Measurements from ENCODE around the gene FOSB. TPM values are rescaled to one million over a fixed set of nuclear protein-coding genes. Genes with fewer than 3 reads are reported as not detected.
A peak's percentile ranks its signal among the peaks of the same experiment; 100 is the strongest.

Gene FOSB
- total RNA-seq, 1 experiment from 2014 or later = 4.0 TPM

DNA sequence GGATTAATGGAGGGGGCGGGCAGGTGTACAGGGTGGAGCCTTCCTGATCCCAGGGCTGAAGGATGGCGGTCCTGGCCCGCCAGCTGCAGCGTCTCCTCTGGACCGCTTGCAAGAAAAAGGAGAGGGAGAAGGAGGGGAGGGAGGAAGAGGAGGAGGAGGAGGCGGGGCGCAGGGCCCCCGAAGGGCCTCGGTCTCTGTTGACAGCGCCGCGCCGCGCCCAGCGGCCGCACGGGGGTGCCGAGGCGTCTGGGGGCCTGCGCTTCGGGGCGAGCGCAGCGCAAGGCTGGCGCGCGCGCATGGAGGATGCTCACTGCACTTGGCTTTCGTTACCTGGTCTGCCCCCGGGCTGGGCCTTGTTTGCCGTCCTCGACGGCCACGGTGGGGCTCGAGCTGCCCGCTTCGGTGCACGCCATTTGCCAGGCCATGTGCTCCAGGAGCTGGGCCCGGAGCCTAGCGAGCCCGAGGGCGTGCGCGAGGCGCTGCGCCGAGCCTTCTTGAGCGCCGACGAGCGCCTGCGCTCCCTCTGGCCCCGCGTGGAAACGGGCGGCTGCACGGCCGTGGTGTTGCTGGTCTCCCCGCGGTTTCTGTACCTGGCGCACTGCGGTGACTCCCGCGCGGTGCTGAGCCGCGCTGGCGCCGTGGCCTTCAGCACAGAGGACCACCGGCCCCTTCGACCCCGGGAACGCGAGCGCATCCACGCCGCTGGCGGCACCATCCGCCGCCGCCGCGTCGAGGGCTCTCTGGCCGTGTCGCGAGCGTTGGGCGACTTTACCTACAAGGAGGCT lies 30.8 kb downstream of the FOSB start, which contains the start of gene PPM1N:
Gene PPM1N (plus strand): TSS at position 33 of the 785 bp plus-strand sequence. CDS start 30 bp downstream, at position 63.
- peak within 1 kb of the TSS; percentile 77 for H3K4me2 ChIP-seq (ENCODE audit: low read depth, low read length, poor library complexity, severe bottlenecking)
- no peaks in the 10 kb centered on the region for H3K79me2 ChIP-seq (ENCODE audit: low read length)
- peak; percentile 91 for DNase-seq
- 0 out of 2 replicates have a peak, but pooled peaks cover 4% of the 10 kb centered on the region for H4K20me1 ChIP-seq (ENCODE audit: insufficient read depth, low read depth, low read length)
- no peak within 1 kb of the TSS for H3K27ac ChIP-seq (ENCODE audit: low read length)
- no peaks in the 10 kb centered on the region for H3K27me3 ChIP-seq (ENCODE audit: low read length)
- peaks cover 32% of the 10 kb centered on the region for H3K4me1 ChIP-seq (ENCODE audit: low read length)
- peak within 1 kb of the TSS; percentile 67 for H3K9ac ChIP-seq (ENCODE audit: low read length)
- H3K9me3 ChIP-seq (ENCODE audit: low read length) = no peaks in the 10 kb centered on the region
- peak within 1 kb of the TSS; percentile 67 for H3K4me3 ChIP-seq (ENCODE audit: low read length)
- 0 out of 2 replicates have a peak, but pooled peaks cover 3% of the 10 kb centered on the region for H3K36me3 ChIP-seq (ENCODE audit: insufficient read depth, low read length)
- H2AFZ ChIP-seq (ENCODE audit: low read length) = peak within 1 kb of the TSS; percentile 71; the same call in 1 of the 2 replicates
- H3K9me2 ChIP-seq (replicated peaks; ENCODE audit: insufficient read depth, low read length) = no peaks in the 10 kb centered on the region

DNA sequence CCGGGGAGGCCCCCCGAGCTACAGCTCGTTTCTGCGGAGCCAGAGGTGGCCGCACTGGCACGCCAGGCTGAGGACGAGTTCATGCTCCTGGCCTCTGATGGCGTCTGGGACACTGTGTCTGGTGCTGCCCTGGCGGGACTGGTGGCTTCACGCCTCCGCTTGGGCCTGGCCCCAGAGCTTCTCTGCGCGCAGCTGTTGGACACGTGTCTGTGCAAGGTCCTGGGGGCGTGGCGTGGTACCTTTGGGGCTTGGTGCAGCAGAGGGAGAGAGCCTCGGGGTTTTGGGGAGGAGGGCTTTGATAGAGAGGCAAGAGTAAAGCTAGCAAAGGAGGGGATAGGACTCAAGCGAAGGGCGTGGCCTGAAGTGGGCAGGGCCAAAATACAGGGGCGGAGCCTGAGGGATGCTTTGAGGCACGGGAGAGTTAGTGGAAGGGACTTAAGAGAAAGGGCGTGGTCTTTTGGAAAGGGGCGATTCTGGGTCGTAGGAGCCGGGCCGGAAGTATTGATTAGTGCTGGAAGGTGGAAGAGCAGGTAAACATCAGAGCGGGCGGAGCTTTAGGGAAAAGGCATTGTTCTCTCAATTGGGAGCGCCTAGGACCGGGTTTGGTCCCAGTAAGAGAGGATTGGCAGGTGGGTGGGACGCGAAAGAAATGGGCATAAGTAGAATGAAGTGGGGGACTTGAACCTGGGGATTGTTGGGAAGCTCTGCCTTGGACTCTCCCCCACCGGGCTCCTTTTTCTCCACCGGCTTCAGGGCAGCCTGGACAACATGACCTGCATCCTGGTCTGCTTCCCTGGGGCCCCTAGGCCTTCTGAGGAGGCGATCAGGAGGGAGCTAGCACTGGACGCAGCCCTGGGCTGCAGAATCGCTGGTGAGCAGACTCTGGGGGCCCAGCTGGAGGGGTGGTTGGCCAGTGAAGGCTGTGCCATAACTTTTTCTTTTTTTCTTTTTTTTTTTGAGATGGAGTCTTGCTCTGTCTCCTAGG lies 31.7 kb downstream of the FOSB start:
- H3K79me2 ChIP-seq (ENCODE audit: low read length) = no peaks in the 10 kb centered on the region
- 0 out of 2 replicates have a peak, but pooled peaks cover 4% of the 10 kb centered on the region for H4K20me1 ChIP-seq (ENCODE audit: insufficient read depth, low read depth, low read length)
- H3K4me3 ChIP-seq (ENCODE audit: low read length) = peak overlapping the region; percentile 38; the same call in 1 of the 2 replicates
- DNase-seq = peak; percentile 91
- no peak overlapping the region for H2AFZ ChIP-seq (ENCODE audit: low read length)
- H3K4me1 ChIP-seq (ENCODE audit: low read length) = peaks cover 32% of the 10 kb centered on the region
- H3K36me3 ChIP-seq (ENCODE audit: insufficient read depth, low read length) = 0 out of 2 replicates have a peak, but pooled peaks cover 3% of the 10 kb centered on the region
- no peak overlapping the region for H3K27ac ChIP-seq (ENCODE audit: low read length)
- no peak overlapping the region for H3K9ac ChIP-seq (ENCODE audit: low read length)
- no peak overlapping the region for H3K4me2 ChIP-seq (ENCODE audit: low read depth, low read length, poor library complexity, severe bottlenecking)
- no peaks in the 10 kb centered on the region for H3K9me2 ChIP-seq (replicated peaks; ENCODE audit: insufficient read depth, low read length)
- no peaks in the 10 kb centered on the region for H3K27me3 ChIP-seq (ENCODE audit: low read length)
- H3K9me3 ChIP-seq (ENCODE audit: low read length) = no peaks in the 10 kb centered on the region

DNA sequence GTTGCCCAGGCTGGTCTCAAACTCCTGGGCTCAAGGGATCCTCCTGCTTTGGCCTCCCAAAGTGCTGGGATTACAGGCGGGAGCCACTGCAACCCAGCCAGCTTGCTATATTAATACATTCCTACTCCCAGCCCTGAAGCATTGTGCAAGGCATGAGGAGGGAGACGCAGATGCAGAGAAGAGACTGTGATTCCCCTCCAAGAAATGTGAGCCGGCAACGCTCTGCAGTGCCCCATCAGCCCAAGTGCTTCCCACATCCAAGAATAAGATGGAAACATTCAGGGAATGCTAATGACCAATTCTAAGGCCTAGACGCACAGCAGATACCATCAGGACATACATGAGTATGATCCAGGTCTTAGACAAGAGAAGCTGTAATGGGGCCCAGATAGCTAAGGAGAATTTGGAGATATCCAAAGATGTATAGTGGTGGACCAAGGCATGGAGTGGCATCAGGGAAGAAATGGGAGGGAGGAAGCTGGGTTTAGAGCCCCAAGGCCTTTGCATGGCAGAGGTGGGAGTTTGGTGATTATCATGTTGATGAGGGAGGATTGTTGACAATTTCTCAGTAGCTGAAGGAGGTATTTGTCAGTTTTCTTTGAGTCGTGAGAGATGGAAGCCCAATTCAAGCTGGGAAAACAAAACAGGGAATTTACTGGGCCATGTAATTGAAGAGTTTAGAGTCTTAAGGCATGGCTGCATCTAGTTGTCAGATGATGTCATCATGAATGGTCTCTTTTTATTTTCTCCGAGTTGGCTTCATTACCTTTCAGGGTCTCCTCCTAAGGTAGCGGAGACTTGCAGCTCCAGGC lies 33.3 kb downstream of the FOSB start:
- Histone ChIP-seq H3K4me2 (ENCODE audit: low read depth, low read length, poor library complexity, severe bottlenecking) (no peak overlapping the region), H3K27me3 (ENCODE audit: low read length) (no peaks in the 10 kb centered on the region), H3K4me1 (ENCODE audit: low read length) (peaks cover 36% of the 10 kb centered on the region), H3K9me3 (ENCODE audit: low read length) (no peaks in the 10 kb centered on the region), H3K36me3 (ENCODE audit: insufficient read depth, low read length) (0 out of 2 replicates have a peak, but pooled peaks cover 3% of the 10 kb centered on the region), H3K27ac (ENCODE audit: low read length) (no peak overlapping the region), H3K9ac (ENCODE audit: low read length) (no peak overlapping the region), H3K79me2 (ENCODE audit: low read length) (no peaks in the 10 kb centered on the region), H4K20me1 (ENCODE audit: insufficient read depth, low read depth, low read length) (0 out of 2 replicates have a peak, but pooled peaks cover 4% of the 10 kb centered on the region), H2AFZ (ENCODE audit: low read length) (no peak overlapping the region), H3K4me3 (ENCODE audit: low read length) (no peak overlapping the region), H3K9me2 (replicated peaks; ENCODE audit: insufficient read depth, low read length) (no peaks in the 10 kb centered on the region)
- DNase-seq = no peak

DNA sequence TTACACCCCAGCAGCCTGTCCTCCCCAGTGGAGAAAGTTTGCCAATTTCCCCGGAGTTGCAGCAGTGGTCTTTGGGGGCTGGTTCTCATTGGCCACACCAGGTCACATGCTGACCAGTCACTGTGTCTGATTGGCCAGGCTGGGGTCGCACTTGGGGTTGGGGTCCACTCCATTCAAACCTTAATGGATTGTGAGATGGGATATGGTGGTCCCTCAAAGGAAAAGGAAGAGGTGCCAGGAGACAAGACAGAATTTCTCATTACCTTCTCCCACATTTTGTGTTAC lies 33.9 kb downstream of the FOSB start:
- no peaks in the 10 kb centered on the region for H3K79me2 ChIP-seq (ENCODE audit: low read length)
- no peak overlapping the region for H3K9ac ChIP-seq (ENCODE audit: low read length)

DNA sequence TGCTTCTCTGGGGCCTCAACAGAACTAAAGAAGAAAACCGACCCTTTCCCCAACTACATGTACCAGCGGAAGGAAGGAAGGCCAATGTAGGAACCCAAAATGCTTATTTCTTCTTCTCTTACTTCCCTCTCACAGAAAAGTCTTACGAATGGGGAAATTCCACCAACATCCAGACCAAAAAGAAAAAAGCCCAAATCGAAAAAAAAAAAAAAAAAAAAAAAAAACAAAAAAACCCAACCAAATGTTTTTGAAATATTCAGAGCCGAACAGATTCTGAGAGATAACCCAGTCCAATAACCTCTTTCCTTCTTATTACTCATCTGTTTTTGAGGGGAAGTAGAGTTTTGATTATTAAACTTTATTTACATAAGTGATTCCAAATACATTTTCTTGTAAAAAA lies 34.3 kb downstream of the FOSB start:
- no peak overlapping the region for H3K27ac ChIP-seq (ENCODE audit: low read length)
- no peak overlapping the region for H3K9ac ChIP-seq (ENCODE audit: low read length)
- no peak overlapping the region for H2AFZ ChIP-seq (ENCODE audit: low read length)

More for the DNA sequence above, 33.9 kb downstream of the FOSB start:
- H4K20me1 ChIP-seq (ENCODE audit: insufficient read depth, low read depth, low read length) = 0 out of 2 replicates have a peak, but pooled peaks cover 4% of the 10 kb centered on the region
- H3K4me2 ChIP-seq (ENCODE audit: low read depth, low read length, poor library complexity, severe bottlenecking) = no peak overlapping the region
- peaks cover 32% of the 10 kb centered on the region for H3K4me1 ChIP-seq (ENCODE audit: low read length)
- no peaks in the 10 kb centered on the region for H3K27me3 ChIP-seq (ENCODE audit: low read length)
- no peak overlapping the region for H3K27ac ChIP-seq (ENCODE audit: low read length)
- H2AFZ ChIP-seq (ENCODE audit: low read length) = no peak overlapping the region
- H3K9me3 ChIP-seq (ENCODE audit: low read length) = no peaks in the 10 kb centered on the region
- no peaks in the 10 kb centered on the region for H3K9me2 ChIP-seq (replicated peaks; ENCODE audit: insufficient read depth, low read length)
- DNase-seq = no peak
- 0 out of 2 replicates have a peak, but pooled peaks cover 3% of the 10 kb centered on the region for H3K36me3 ChIP-seq (ENCODE audit: insufficient read depth, low read length)
- no peak overlapping the region for H3K4me3 ChIP-seq (ENCODE audit: low read length)

DNA sequence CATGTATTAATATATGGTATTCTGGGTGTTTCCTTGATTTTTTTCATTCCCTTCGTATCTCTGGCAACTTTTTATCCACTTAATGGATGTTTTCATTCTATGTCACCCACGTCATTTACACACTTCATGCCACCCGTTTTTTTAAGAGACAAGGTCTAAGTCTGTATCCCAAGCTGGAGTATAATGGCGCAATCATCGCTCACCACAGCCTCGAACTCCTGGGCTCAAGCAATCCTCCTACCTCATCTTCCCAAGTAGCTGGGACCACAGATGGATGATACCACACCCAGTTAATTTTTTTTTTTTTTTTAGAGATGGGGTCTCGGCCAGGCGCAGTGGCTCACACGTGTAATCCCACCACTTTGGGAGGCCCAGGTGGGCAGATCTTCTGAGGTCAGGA lies 36.1 kb downstream of the FOSB start:
- Histone ChIP-seq H3K27me3 (ENCODE audit: low read length) (no peaks in the 10 kb centered on the region), H3K9me2 (replicated peaks; ENCODE audit: insufficient read depth, low read length) (no peaks in the 10 kb centered on the region), H3K9me3 (ENCODE audit: low read length) (no peaks in the 10 kb centered on the region), H3K4me1 (ENCODE audit: low read length) (peaks cover 23% of the 10 kb centered on the region), H4K20me1 (ENCODE audit: insufficient read depth, low read depth, low read length) (peaks cover 8% of the 10 kb centered on the region; the same call in 1 of the 2 replicates), H3K36me3 (ENCODE audit: insufficient read depth, low read length) (0 out of 2 replicates have a peak, but pooled peaks cover 3% of the 10 kb centered on the region), H3K79me2 (ENCODE audit: low read length) (peaks cover 16% of the 10 kb centered on the region), H2AFZ (ENCODE audit: low read length) (no peak overlapping the region), H3K4me2 (ENCODE audit: low read depth, low read length, poor library complexity, severe bottlenecking) (no peak overlapping the region), H3K4me3 (ENCODE audit: low read length) (no peak overlapping the region), H3K9ac (ENCODE audit: low read length) (no peak overlapping the region), H3K27ac (ENCODE audit: low read length) (no peak overlapping the region)
- no peak for DNase-seq

More for the DNA sequence above, 34.3 kb downstream of the FOSB start:
- Histone ChIP-seq H3K4me3 (ENCODE audit: low read length) (no peak overlapping the region), H3K27me3 (ENCODE audit: low read length) (no peaks in the 10 kb centered on the region), H3K4me1 (ENCODE audit: low read length) (peaks cover 35% of the 10 kb centered on the region), H3K9me3 (ENCODE audit: low read length) (no peaks in the 10 kb centered on the region), H3K9me2 (replicated peaks; ENCODE audit: insufficient read depth, low read length) (no peaks in the 10 kb centered on the region), H3K4me2 (ENCODE audit: low read depth, low read length, poor library complexity, severe bottlenecking) (no peak overlapping the region), H3K36me3 (ENCODE audit: insufficient read depth, low read length) (0 out of 2 replicates have a peak, but pooled peaks cover 3% of the 10 kb centered on the region), H3K79me2 (ENCODE audit: low read length) (no peaks in the 10 kb centered on the region; the same call in 1 of the 2 replicates), H4K20me1 (ENCODE audit: insufficient read depth, low read depth, low read length) (0 out of 2 replicates have a peak, but pooled peaks cover 4% of the 10 kb centered on the region)
- DNase-seq = no peak

DNA sequence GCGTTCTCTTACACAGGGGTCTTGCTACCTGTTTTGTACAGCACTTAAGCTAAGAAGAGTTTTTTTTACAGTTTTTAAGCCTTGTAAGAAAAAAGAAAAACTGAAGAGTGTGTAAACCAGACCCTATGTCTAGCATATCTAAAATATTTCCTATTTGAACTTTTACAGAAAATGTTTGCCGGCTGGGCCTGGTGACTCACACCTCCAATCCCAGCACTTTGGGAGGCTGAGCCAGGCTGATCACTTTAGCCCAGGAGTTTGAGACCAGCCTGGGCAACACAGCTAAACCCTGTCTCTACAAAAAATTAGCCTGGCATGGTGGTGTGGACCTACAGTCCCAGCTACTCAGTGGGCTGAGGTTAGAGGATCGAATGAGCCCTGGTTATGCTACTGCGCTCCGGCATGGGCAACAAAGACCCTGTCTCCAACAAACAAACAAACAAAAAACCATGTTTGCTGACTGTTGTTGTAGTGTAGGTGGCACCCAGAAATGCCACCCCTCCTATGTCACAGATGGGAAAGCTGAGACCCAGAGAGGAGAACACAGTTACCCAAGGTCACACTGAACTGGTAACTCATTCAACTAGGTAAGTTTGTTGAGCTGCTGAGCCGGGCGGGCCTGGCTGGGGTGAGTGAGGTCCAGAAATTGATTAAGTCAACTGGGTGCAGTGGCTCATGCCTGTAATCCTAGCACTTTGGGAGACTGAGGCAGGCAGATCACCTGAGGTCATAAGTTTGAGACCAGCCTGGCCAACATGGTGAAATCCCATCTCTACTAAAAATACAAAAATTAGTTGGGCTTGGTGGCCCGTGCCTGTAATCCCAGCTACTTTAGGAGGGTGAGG lies 37.6 kb downstream of the FOSB start:
- no peaks in the 10 kb centered on the region for H3K9me2 ChIP-seq (replicated peaks; ENCODE audit: insufficient read depth, low read length)
- peaks cover 30% of the 10 kb centered on the region for H3K4me1 ChIP-seq (ENCODE audit: low read length)
- no peaks in the 10 kb centered on the region for H3K27me3 ChIP-seq (ENCODE audit: low read length)
- H3K79me2 ChIP-seq (ENCODE audit: low read length) = peaks cover 30% of the 10 kb centered on the region
- H3K36me3 ChIP-seq (ENCODE audit: insufficient read depth, low read length) = 0 out of 2 replicates have a peak, but pooled peaks cover 3% of the 10 kb centered on the region
- H2AFZ ChIP-seq (ENCODE audit: low read length) = no peak overlapping the region
- H3K27ac ChIP-seq (ENCODE audit: low read length) = no peak overlapping the region
- no peak for DNase-seq
- H3K9ac ChIP-seq (ENCODE audit: low read length) = peak overlapping the region; percentile 96
- no peaks in the 10 kb centered on the region for H3K9me3 ChIP-seq (ENCODE audit: low read length)
- peak overlapping the region; percentile 80 for H3K4me2 ChIP-seq (ENCODE audit: low read depth, low read length, poor library complexity, severe bottlenecking)
- peak overlapping the region; percentile 99; the same call in 1 of the 2 replicates for H3K4me3 ChIP-seq (ENCODE audit: low read length)
- peaks cover 8% of the 10 kb centered on the region; the same call in 1 of the 2 replicates for H4K20me1 ChIP-seq (ENCODE audit: insufficient read depth, low read depth, low read length)
